Renal cortical epithelial cell (primary cell): ENCODE data around the gene KRT28. TPM values are rescaled to one million over a fixed set of nuclear protein-coding genes. Genes with fewer than 3 reads are reported as not detected.

Experiments
- DNase-seq: peaks from one replicate; pipeline ENCODE4 v3.0.0-alpha.2; 2011; ENCODE audit warnings: low read depth
- total RNA-seq: library from RNA; depleted of rRNA; stranded (reverse); fragments of >200 nt; gene quantifications from 2 replicates; pipeline ENCODE4 v1.2.3, GENCODE V29; 2014

KRT28 gene, protein sequence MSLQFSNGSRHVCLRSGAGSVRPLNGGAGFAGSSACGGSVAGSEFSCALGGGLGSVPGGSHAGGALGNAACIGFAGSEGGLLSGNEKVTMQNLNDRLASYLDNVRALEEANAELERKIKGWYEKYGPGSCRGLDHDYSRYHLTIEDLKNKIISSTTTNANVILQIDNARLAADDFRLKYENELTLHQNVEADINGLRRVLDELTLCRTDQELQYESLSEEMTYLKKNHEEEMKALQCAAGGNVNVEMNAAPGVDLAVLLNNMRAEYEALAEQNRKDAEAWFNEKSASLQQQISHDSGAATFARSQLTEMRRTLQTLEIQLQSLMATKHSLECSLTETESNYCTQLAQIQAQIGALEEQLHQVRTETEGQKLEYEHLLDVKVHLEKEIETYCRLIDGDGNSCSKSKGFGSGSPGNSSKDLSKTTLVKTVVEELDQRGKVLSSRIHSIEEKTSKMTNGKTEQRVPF
- not detected in 2 replicates for total RNA-seq

DNA sequence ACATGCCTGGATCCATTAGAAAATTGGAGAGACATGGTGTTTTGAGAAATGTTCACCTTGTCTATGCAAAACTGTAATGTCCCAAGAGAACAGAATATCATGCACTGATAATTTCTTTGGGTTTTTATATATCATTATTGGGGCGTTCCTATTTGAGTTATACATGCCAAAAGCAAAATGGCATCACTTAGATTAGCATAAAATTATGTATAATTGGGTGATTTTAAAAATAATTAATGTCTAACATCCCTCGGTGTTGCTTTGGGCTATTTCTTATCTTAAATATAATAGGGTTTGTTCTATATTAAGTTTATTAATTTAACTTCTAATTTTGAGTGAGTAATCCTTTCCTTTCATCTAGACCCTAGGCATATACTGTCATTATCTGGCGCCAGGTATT, at the start of gene KRT28:
Gene KRT28, minus strand, starts transcription at position 101 of the 400 bp plus-strand sequence. Its CDS starts 66 bp downstream, at position 35.
- DNase-seq = no peak

DNA sequence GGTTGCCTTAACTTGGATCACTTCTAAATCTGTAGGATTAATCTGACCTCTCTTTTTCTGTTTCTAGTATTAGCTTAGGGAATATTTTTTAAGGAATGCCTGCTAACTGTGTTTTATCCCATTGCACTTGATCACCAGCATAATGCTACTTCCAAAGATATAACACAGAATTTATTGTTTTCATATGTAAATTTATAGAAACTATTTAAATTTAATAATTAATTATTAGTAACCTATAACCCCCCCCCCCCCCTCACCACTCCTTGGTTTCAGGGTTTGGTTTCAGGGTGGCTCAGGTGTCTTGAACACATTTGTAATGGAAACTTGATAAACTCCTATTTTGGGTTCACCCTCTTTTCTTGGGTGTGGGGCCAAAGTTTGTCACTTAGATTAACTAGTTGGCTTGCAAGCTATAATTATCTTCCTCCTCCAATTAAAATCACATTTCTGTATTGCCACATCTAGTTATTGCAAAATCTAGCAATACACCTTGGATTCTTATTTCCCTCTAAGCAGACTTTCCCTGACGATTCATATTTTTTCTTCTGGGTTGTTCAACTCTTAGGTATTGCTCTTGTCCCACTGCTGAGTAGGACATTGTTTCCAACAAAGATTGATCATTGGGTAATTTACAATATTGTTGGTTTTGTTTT, 49.0 kb upstream of the KRT28 start:
- no peak for DNase-seq

DNA sequence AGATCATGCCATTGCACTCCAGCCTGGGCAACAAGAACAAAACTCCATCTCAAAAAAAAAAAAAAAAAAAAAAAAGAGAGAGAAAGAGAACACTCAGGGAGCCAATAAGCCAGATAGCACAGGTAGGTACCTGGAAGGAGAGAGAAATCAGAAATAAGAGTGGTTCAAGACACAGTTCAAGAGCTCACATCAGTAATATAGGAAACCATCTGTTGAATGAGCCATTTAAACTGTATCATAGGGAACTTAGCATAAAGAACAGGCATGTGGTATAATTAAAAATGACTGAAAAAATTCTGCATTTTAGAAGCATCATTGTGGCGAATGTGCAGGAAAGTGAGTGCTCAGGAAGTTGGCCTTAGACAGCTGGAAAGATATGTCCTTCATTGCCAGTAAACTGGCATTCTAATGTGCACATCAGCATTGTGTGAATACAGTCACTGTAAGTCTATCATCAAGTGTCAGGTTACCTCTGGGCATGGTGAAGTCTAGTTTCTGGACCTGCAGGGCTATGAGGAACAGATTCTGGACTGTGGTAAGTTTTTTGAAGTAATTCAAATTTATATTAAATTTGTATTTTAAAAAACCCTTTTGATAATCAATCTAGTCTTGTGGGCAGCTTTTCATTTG, 46.9 kb upstream of the KRT28 start:
- DNase-seq = no peak

DNA sequence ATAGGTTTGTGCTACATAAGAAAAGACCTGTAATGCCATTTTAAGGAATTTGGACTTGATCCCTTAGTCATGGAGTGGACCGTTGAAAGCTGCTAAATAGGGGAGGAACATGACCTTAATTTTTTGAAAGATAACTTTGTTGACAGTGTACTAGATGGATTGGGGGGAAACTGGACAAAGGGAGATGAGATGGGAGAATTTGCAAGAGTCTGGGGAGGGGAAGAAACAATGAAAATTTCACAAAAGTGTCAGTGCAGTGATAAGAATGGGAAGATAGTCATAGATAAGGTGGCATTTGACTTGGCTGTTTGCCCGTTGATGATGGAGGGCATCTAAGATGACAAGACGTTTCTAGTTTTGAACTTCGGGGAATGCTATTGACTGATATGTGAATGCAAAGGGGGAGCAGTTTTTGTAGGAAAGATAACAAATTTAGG, 44.9 kb upstream of the KRT28 start:
- no peak for DNase-seq

DNA sequence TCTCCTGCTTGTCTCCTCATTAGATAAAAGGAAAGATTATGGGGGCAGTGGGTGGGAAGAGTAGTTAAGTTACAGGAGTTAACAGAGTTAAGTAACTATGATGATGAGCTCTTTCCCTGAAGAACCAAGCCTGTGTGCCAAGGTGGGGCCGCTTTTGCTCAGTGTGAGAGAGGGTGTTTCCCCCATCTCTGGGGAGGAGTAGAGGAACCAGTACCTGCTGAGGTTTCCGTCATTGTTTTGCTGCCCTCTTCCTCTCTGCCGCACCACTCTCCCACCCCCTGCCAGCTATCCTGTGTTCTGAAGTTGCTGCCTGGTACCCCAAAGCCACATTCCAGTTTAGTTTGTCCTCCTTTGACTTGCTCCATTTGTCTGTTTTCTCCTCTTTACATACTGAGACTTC, 43.5 kb upstream of the KRT28 start:
- no peak for DNase-seq

DNA sequence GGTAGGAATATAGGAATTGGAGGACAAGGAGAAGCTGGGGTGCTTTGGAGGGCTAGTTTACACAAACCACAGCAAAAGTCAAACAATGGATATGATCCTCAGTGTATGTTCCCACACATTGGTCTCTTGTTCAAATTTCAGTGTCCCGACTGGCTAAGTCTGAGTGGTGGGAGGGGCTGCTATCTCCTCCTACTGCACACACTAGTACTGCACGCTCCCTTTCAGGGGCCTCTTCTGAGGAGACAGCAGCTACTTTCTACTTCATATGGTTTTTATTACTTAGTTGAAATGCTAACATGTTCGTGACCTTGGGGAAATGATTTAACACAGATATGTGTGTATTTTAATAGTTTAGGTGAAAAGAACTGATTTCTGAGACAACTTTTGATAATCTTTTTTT, 41.5 kb upstream of the KRT28 start:
- DNase-seq = no peak

DNA sequence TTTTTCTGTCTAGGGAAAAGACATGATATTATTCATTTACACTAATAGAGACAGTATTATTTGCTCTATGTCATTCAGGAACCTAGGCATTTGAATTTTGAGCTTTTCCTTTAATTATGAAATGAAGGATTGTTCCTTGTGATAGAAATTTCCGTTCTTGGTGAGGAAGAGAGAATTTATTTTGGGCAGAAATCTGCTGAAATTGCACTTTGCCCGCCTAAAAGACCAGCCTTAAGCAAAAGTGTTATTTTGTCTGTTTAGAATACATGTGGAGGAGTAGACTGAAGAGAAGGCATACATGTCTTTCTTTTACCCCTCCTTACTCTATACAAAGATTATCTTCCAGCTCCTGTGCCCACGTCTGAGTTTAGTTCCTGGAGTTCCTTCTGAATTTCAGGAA, 39.4 kb upstream of the KRT28 start:
- DNase-seq = no peak

DNA sequence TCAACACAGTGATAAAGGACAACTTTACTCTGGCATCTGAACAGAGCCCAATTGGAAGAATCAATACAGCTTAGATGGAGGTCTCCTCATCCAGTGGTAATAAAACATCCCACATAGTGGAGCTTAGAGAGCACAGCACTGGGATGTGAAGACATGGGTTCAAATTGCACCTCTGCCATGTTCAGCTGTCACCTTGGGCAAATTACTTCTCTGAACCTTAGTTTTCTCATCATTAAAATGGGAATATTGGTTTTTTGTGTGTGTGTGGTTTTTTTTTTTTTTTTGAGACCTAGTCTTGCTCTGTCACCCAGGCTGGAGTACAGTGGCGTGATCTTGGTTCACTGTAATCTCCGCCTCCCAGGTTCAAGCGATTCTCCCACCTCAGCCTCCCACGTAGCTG, 36.3 kb upstream of the KRT28 start:
- DNase-seq = no peak

DNA sequence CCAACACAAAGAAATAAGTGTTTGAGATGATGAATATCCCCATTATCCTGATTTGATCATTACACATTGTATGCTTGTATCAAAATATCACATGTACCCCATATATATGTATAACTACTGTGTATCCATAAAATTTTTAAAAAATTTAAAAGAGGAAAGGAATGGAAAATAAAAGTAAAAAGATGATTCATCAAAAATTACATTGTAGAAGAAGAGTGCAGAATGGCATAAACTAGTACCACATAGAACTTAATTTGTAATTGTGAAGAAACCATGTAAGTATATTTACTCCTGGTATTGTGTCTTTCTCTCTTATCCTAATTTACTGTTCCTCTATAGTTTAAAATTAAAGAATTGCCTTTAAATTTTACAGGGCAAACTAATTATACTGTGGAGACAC, 34.1 kb upstream of the KRT28 start:
- DNase-seq = no peak

DNA sequence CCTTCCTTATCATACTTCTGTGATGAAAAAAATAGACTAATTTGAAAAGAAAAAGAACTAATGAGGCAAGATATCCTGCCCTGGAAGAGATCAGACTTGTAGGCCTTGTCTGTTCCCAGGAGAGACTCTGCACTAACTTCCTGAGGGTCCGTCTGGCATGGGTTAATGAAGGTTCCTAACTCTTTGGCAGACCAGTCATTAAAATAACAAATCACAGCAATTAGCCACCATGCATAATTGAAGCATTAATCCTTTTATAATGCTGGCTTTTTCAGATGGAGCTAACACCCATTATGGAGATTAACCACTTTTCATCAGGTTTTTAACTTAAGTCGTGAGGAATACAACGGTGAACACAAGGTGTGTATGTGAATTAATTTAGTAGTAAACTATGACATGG, 33.1 kb upstream of the KRT28 start:
- DNase-seq = no peak

DNA sequence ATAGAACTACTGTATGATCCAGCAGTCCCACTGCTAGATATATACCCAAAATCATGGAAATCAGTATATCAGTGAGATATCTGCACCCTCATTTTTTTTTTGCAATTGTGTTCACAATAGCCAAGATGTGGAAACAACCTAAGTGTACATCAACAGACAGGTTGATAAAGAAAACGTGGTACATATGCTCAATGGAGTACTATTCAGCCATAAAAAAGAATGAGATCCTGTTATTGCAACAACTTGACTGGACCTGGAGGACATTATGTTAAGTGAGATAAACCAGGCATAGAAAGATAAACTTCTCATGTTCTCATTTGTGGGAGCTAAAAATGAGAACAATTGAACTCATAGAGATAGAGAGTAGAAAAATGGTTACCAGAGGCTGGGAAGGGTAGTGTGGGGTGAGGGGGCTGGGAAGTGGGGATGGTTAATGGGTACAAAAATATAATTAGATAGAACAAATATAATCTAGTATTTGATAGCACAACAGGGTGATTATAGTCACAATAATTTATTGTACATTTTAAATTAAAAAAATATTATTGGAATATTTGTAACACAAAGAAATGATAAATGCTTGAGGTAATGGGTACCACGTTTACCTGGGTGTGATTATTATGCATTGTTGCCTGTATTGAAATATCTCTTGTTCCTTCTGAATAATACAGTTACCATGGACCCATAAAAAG, 30.5 kb upstream of the KRT28 start:
- DNase-seq = no peak

DNA sequence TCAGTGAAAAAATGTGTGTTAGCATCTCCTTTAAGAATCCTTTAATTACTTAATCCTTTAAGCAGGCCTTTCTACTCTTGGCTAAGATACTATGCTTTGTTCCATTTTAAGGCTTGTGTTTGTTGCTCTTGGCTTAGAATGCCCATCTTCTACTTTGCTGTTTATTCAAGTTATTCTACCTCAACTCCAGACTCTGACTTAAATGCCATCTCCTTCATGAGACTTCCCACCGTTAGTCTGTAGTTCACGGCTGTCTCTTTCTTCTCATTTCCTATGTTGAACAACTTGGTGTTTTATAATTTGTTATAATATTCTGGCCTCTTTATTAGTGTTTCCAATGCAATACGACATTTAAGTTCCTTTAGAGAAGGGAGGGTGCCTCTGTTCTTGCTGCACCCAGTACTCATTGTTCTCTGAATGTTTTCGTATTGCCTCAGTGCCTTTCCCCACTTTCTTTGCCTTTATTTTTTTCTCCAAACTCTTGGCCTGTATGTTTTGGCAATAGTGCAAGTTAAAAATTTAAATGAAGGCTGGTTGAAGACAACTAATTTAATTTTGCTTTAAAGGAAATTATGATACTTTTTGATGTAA, 28.8 kb upstream of the KRT28 start:
- no peak for DNase-seq

DNA sequence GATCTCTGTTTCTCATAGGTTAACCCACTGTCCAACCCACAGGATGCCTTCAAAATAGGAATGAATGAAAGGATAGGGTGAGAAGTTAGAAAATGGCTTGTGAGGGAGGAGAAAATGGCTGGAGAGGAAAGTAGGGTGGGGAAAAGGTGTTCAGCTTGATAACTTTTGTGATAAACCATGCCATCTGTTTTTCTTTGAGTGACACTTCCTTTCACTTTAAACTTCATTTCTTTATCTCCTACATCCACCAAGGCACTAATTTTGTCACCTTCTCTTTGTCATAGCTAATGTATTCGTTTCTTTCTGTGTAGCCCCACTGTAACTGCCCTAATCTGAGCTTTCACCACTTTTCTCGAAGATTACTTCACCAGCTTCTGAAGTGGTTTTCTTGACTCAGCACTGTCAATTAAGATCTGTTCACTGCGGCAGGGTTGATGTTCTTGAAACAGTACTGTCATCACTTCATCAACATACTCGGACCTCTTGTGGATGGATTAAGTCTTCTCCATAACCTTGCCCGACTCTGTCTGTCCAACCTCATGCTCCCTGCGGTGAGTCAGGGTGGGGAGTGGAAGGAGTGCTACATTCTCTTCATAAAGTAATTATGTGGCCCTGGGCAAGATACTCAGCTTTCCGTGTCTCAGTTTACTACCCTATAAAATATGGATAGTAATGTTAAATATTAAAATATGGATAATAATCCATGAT, 28.1 kb upstream of the KRT28 start:
- DNase-seq = no peak

DNA sequence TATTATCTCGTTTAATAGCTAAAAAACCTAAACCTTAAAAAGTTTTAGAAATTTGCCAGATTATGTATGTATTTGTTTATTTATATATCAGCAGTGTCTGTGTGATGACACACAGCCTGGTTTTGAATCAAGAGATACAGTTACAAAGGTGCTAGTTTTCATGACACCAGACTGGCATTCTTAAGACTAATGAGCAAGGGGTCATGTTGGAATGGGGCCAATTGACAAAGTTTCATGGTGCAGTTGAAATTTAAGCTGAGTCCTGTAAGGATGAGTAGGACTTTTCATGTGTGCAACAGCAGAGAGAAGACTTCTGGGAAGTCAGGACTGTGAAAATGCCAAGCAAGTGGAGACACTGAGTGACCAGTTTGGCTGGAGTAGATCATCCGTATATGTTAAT, 25.8 kb upstream of the KRT28 start:
- DNase-seq = peak; percentile 10

DNA sequence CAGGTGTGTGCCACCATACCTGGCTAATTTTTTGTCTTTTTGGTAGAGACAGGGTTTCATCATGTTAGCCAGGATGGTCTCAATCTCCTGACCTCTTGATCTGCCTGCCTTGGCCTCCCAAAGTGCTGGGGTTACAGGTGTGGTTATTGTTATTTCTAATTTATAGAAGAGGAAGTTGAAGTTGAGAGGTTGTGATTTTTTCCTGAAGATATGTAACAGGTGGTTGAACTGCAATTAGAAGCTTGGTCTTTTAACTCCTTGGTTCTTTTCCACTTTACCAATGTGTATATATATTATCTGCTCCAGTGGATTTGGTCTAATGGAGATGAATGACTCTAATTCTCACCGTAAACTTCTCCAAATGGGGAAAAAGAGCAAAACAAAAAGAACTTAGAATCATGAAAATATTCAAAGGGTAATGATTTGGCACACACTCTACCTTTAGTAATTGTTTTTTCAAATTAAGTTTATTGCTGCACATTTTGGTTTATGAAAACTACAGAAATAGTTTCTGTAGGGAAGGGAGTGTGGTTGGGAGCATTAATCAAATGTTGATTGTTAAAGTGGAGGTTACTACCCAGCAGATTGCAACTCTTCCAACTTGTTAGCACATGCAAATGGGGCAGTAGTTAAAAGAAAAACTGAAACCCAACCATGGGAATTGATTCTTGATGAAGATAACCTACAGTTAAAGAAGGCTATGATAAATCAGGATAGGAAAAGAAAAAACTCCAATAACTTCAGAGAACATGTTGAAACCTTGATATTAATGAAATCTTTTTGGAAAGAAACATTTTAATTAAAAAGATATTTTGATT, 24.5 kb upstream of the KRT28 start:
- DNase-seq = no peak

DNA sequence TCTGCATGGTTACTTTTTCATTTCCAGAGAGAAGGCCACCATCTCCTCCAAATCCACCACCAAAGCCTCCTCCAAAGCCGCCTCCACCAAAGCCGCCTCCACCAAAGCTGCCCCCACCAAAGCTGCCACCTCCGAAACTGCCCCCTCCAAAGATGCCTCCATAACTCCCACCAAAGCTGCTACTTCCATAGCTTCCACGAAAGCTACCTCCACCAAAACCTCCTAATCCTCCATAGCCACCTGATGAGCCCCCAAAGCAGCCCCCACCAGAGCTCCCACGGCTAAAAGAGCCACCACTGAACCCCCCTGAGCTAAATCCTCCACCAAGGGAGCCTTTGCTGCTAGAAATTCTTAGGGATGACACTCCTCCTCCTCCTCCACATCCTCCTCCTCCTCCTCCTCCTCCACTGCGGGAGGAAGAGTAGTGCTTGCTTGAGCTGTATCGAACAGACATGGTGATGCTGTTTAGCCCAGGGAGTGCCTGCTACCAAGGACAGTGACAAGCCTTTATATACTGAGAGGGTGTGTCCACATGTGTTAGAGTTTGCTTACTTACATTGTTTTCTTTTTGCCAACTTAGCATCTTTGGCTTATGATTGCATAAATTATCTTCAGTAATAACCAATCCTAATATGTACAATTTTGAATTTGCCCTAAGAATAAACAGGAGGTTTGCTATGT, 22.5 kb upstream of the KRT28 start, which contains the start of gene KRT10:
Gene KRT10, minus strand, starts transcription at position 483 of the 681 bp plus-strand sequence. Its CDS starts 29 bp downstream, at position 454.
- DNase-seq = no peak

DNA sequence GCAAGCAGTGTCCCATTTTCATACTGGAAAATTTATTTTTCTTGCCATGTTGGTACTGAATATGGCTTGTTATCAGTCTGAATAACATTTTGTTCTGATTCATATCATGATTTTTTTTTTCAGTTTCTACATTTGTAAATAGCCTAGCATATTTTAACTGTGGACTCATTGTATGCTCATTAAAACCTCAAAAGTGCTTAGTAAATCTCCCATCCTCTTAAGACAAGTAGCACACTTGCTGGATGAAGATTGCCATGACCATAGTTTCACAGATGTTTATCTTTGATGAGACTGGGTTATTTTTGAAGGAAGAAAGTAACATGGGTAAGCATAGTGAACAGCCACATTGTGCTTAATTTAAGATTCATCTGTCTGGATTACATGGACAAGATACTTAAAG, 21.8 kb upstream of the KRT28 start:
- no peak for DNase-seq

DNA sequence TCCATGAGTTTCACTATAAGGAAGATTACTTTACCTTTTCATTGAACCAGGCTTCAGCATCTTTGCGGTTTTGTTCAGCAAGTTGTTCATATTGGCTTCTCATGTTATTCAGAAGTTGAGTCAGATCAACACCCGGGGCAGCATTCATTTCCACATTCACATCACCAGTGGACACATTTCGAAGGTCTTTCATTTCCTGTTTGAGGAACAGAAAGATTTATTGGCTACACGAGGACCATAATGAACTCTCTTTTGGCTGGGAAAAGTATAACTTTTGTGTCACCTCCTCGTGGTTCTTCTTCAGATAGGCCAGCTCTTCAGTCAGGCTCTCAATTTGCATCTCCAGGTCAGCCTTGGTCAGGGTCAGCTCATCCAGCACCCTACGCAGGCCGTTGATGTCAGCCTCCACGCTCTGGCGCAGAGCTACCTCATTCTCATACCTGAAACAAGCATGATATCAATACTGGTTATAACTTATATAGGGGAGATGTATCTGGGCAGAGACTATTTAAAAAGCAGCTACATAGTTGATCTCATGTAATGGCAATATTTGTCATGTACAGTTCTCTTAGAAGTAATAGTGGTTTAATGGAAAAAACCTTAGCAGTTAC, 20.6 kb upstream of the KRT28 start:
- no peak for DNase-seq

DNA sequence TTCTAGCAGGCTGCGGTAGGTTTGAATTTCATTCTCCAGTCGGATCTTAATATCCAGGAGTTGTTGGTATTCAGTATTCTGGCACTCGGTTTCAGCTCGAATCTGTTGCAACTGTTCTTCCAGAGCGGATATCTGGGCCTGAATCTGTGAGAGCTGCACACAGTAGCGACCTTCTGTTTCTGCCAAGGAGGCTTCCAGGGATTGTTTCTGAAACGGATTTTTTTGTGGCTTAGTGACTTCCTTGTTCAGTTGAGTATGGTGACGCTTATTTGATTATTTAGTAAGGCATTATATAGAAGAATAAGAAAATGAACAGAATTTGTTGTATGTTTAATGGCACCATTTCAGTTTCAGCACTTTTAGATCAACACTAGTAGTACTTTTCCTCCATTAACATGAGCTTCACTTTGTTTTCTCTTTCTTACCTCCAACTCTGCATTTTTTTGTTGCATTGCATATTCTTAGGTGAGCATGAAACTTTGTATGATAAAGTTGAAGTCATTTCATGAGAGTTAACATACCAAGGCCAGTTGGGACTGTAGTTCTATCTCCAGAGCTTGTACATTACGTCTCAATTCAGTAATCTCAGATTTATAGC, 19.9 kb upstream of the KRT28 start:
- DNase-seq = peak; percentile 8
